ENCODE measurements around the gene C14orf119. TPM values are rescaled to one million over a fixed set of nuclear protein-coding genes. Genes with fewer than 3 reads are reported as not detected.
A peak's percentile ranks its signal among the peaks of the same experiment; 100 is the strongest.

The C14orf119 gene
- total RNA-seq, 1 experiment from 2014 or later: 39.6 TPM

- CTCF ChIA-PET: interaction anchor here (0.7 kb wide), 1 partner anchor 22 kb away, joined by 4 read pairs; no protein-coding TSS in a partner anchor
- POLR2A ChIA-PET: no interaction called here
- BruUV-seq (replicated peaks): no TSS peak
- peaks cover 26% of the 10 kb centered on the region for H3K36me3 ChIP-seq (ENCODE audit: control insufficient read depth, insufficient read depth, low read length)
- in situ Hi-C loops (cut with HindIII; ENCODE audit: low pct_unique_long_range_greater_than_20kb, low sequenced_read_pairs) (no loop called here), intact Hi-C loops (cut with micrococcal nuclease; ENCODE audit: unreplicated experiment) (no loop called here)
- peak; percentile 14; the same call in 1 of the 2 replicates for ATAC-seq
- no peak for DNase-seq (ENCODE audit: low read depth, low spot score)
- no peaks in the 10 kb centered on the region for H3K9me3 ChIP-seq (ENCODE audit: control insufficient read depth, insufficient read depth, low read depth, low read length)
- H3K4me3 ChIP-seq (ENCODE audit: low read depth in 2 of 2, low read length in 2 of 2): peak overlapping the region in 1 of 2 experiments; percentile 95; a peak in 2 of 4 replicates
- TF ChIP-seq REST (IDR thresholded peaks at IDR 0.05; ENCODE audit: insufficient read depth in 1 of 2, low read depth in 2 of 2, low read length in 1 of 2) (no peak), SIN3A (IDR thresholded peaks at IDR 0.05; ENCODE audit: borderline replicate concordance, insufficient read depth, low read depth, low read length) (no peak), TCF7L2 (IDR thresholded peaks at IDR 0.05; ENCODE audit: low read depth, low read length) (no peak), POLR2AphosphoS5 (IDR thresholded peaks at IDR 0.05; ENCODE audit: low read depth, low read length) (no peak)
- TF ChIP-seq, protein P1, sequence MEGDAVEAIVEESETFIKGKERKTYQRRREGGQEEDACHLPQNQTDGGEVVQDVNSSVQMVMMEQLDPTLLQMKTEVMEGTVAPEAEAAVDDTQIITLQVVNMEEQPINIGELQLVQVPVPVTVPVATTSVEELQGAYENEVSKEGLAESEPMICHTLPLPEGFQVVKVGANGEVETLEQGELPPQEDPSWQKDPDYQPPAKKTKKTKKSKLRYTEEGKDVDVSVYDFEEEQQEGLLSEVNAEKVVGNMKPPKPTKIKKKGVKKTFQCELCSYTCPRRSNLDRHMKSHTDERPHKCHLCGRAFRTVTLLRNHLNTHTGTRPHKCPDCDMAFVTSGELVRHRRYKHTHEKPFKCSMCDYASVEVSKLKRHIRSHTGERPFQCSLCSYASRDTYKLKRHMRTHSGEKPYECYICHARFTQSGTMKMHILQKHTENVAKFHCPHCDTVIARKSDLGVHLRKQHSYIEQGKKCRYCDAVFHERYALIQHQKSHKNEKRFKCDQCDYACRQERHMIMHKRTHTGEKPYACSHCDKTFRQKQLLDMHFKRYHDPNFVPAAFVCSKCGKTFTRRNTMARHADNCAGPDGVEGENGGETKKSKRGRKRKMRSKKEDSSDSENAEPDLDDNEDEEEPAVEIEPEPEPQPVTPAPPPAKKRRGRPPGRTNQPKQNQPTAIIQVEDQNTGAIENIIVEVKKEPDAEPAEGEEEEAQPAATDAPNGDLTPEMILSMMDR (IDR thresholded peaks at IDR 0.05): no peak
- H3K27me3 ChIP-seq (ENCODE audit: control insufficient read depth, insufficient read depth, low read length): no peaks in the 10 kb centered on the region
- H3K27ac ChIP-seq (ENCODE audit: low read length): peak overlapping the region; percentile 96
- H3K4me1 ChIP-seq (ENCODE audit: control insufficient read depth, insufficient read depth, low read length): peaks cover 16% of the 10 kb centered on the region
Measured at GRCh38 chr14:23071921-23072539, 23.3 kb upstream of the C14orf119 start.

DNA sequence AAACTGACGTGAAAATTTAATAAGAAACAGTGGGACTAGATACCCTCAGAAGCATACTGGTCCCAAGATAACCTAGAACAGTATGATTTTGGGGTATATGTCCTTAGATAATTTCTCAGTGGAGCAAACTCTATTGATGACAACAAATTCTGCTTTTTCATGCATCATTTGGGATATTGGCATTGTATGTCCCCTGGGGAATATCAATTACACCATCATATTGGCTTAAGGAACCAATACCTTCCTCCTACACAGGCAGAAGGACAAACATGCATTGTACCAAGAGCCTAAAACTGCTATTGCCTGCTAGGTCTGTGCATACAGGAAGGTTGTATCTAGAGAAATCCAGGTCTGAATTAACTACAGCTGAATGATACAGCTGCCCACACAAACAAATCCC is 20.4 kb upstream of the C14orf119 start:
- Histone ChIP-seq H3K4me1 (ENCODE audit: control insufficient read depth, insufficient read depth, low read length) (peaks cover 21% of the 10 kb centered on the region), H3K9me3 (ENCODE audit: control insufficient read depth, insufficient read depth, low read depth, low read length) (no peaks in the 10 kb centered on the region), H3K4me3 (ENCODE audit: low read depth in 2 of 2, low read length in 2 of 2) (no peak overlapping the region), H3K27me3 (ENCODE audit: control insufficient read depth, insufficient read depth, low read length) (no peaks in the 10 kb centered on the region), H3K36me3 (ENCODE audit: control insufficient read depth, insufficient read depth, low read length) (peaks cover 35% of the 10 kb centered on the region), H3K27ac (ENCODE audit: low read length) (no peak overlapping the region)
- ChIA-PET POLR2A (no interaction called here), CTCF (interaction anchor here (0.7 kb wide), 1 partner anchor 824 kb away, joined by 7 read pairs; no protein-coding TSS in a partner anchor)
- BruUV-seq (replicated peaks): no TSS peak
- no peak for ATAC-seq
- no peak for DNase-seq (ENCODE audit: low read depth, low spot score)
- in situ Hi-C loops (cut with HindIII; ENCODE audit: low pct_unique_long_range_greater_than_20kb, low sequenced_read_pairs): no loop called here
- TF ChIP-seq TCF7L2 (IDR thresholded peaks at IDR 0.05; ENCODE audit: low read depth, low read length): no peak
- TF ChIP-seq POLR2AphosphoS5 (IDR thresholded peaks at IDR 0.05; ENCODE audit: low read depth, low read length): no peak
- intact Hi-C loops (cut with micrococcal nuclease; ENCODE audit: unreplicated experiment): no loop called here

GRCh38 chr14:23076785-23077408 is 18.4 kb upstream of the C14orf119 start:
- POLR2A ChIA-PET: no interaction called here
- in situ Hi-C loops (cut with HindIII; ENCODE audit: low pct_unique_long_range_greater_than_20kb, low sequenced_read_pairs): no loop called here

More at GRCh38 chr14:23076785-23077408, 18.4 kb upstream of the C14orf119 start:
- H3K4me1 ChIP-seq (ENCODE audit: control insufficient read depth, insufficient read depth, low read length): peaks cover 17% of the 10 kb centered on the region
- ATAC-seq (no peak), DNase-seq (ENCODE audit: low read depth, low spot score) (no peak)
- no peaks in the 10 kb centered on the region for H3K9me3 ChIP-seq (ENCODE audit: control insufficient read depth, insufficient read depth, low read depth, low read length)
- intact Hi-C loops (cut with micrococcal nuclease; ENCODE audit: unreplicated experiment): no loop called here
- CTCF ChIA-PET: interaction anchor here (0.5 to 2.6 kb wide), 5 partner anchors 8 to 432 kb away, joined by 3 to 10 read pairs (median 4); partner anchors contain the start of genes ACIN1 and C14orf119
- H3K27ac ChIP-seq (ENCODE audit: low read length): no peak overlapping the region
- no peaks in the 10 kb centered on the region for H3K27me3 ChIP-seq (ENCODE audit: control insufficient read depth, insufficient read depth, low read length)
- no peak overlapping the region for H3K4me3 ChIP-seq (ENCODE audit: low read depth in 2 of 2, low read length in 2 of 2)
- no TSS peak for BruUV-seq (replicated peaks)
- TF ChIP-seq, protein P1 (IDR thresholded peaks at IDR 0.05): peak; percentile 71
- no peak for TF ChIP-seq TCF7L2 (IDR thresholded peaks at IDR 0.05; ENCODE audit: low read depth, low read length)
- no peak for TF ChIP-seq SIN3A (IDR thresholded peaks at IDR 0.05; ENCODE audit: borderline replicate concordance, insufficient read depth, low read depth, low read length)
- peaks cover 44% of the 10 kb centered on the region for H3K36me3 ChIP-seq (ENCODE audit: control insufficient read depth, insufficient read depth, low read length)

All from Panc1 (cell line).